ENCODE data around the gene GIPC3. TPM values are rescaled to one million over a fixed set of nuclear protein-coding genes. Genes with fewer than 3 reads are reported as not detected.

GIPC3 gene
- total RNA-seq, 3 donors from 2014 or later (not counting 1 experiment from before 2014, with no cell fraction given): 0.28 to 0.66 (median 0.56) TPM

GRCh38 chr19:3538258-3538929, 46.9 kb upstream of the GIPC3 start:
- ATAC-seq (no peak), DNase-seq (no peak)
- TF ChIP-seq CTCF (IDR thresholded peaks at IDR 0.05): no peak
- Mint-ChIP-seq H3K9me3 (no peaks in the 10 kb centered on the region), H3K4me1 (peaks cover 0 to 21% of the 10 kb centered on the region in 2 donors), H3K27ac (peak overlapping the region in 1 of 2 donors; percentile 76), H3K27me3 (ENCODE audit: low read depth in 2 of 2) (no peaks in the 10 kb centered on the region), H3K4me3 (no peak overlapping the region), H3K36me3 (no peaks in the 10 kb centered on the region)
- WGBS (ENCODE audit: insufficient coverage): 93% methylated on average over 25 of the region's 25 CpGs
- H3K27me3 ChIP-seq (ENCODE audit: control insufficient read depth, insufficient read depth, low read length): no peaks in the 10 kb centered on the region
- no peaks in the 10 kb centered on the region for H3K4me1 ChIP-seq (ENCODE audit: control insufficient read depth, insufficient read depth, low read length)
- intact Hi-C loops (cut with micrococcal nuclease): no loop called here
- no peak overlapping the region for H3K27ac ChIP-seq (ENCODE audit: low read length)
- no peak overlapping the region for H3K4me3 ChIP-seq (ENCODE audit: low read length)
- H3K9me3 ChIP-seq (ENCODE audit: control insufficient read depth, insufficient read depth, low read length): no peaks in the 10 kb centered on the region
- H3K36me3 ChIP-seq (ENCODE audit: control insufficient read depth, insufficient read depth, low read length): peaks cover 21% of the 10 kb centered on the region

GRCh38 chr19:3538965-3539755, 46.1 kb upstream of the GIPC3 start, which contains the start of gene TEKTIP1:
TSS of gene TEKTIP1 (plus strand) at chr19:3539174. CDS start at chr19:3539178, 4 bp downstream.
- Mint-ChIP-seq H3K27me3 (ENCODE audit: low read depth in 2 of 2) (no peaks in the 10 kb centered on the region), H3K4me3 (no peak within 1 kb of the TSS), H3K4me1 (peaks cover 0 to 21% of the 10 kb centered on the region in 2 donors), H3K27ac (peak within 1 kb of the TSS in 1 of 2 donors; percentile 76), H3K36me3 (no peaks in the 10 kb centered on the region), H3K9me3 (no peaks in the 10 kb centered on the region)
- Histone ChIP-seq H3K27me3 (ENCODE audit: control insufficient read depth, insufficient read depth, low read length) (no peaks in the 10 kb centered on the region), H3K27ac (ENCODE audit: low read length) (no peak within 1 kb of the TSS), H3K4me1 (ENCODE audit: control insufficient read depth, insufficient read depth, low read length) (no peaks in the 10 kb centered on the region), H3K36me3 (ENCODE audit: control insufficient read depth, insufficient read depth, low read length) (peaks cover 21% of the 10 kb centered on the region), H3K4me3 (ENCODE audit: low read length) (no peak within 1 kb of the TSS), H3K9me3 (ENCODE audit: control insufficient read depth, insufficient read depth, low read length) (no peaks in the 10 kb centered on the region)
- ATAC-seq: no peak
- no peak for TF ChIP-seq CTCF (IDR thresholded peaks at IDR 0.05)
- 85% methylated on average over 27 of the region's 28 CpGs for WGBS (ENCODE audit: insufficient coverage)
- no peak for DNase-seq
- intact Hi-C loops (cut with micrococcal nuclease): no loop called here

GRCh38 chr19:3539756-3540118, 45.5 kb upstream of the GIPC3 start:
- Histone ChIP-seq H3K9me3 (ENCODE audit: control insufficient read depth, insufficient read depth, low read length) (no peaks in the 10 kb centered on the region), H3K4me3 (ENCODE audit: low read length) (no peak overlapping the region), H3K27ac (ENCODE audit: low read length) (no peak overlapping the region), H3K36me3 (ENCODE audit: control insufficient read depth, insufficient read depth, low read length) (peaks cover 19% of the 10 kb centered on the region), H3K27me3 (ENCODE audit: control insufficient read depth, insufficient read depth, low read length) (no peaks in the 10 kb centered on the region), H3K4me1 (ENCODE audit: control insufficient read depth, insufficient read depth, low read length) (no peaks in the 10 kb centered on the region)
- Mint-ChIP-seq H3K4me1 (peaks cover 0 to 18% of the 10 kb centered on the region in 2 donors), H3K27me3 (ENCODE audit: low read depth in 2 of 2) (no peaks in the 10 kb centered on the region), H3K36me3 (no peaks in the 10 kb centered on the region), H3K4me3 (no peak overlapping the region), H3K27ac (no peak overlapping the region), H3K9me3 (no peaks in the 10 kb centered on the region)
- ATAC-seq (no peak), DNase-seq (no peak)
- WGBS (ENCODE audit: insufficient coverage): 100% methylated on average over 1 of the region's 1 CpG
- no peak for TF ChIP-seq CTCF (IDR thresholded peaks at IDR 0.05)
- intact Hi-C loops (cut with micrococcal nuclease): no loop called here
